OCI-LY1 (cell line): ENCODE results near the gene ADGRG2.

Experiments used
- H2AFZ ChIP-seq: fragments of 200-600 bp; sonication (generic), shearing (Covaris generic); 2 replicates; pipeline ENCODE4 v1.6.0; 2014; ENCODE audit warnings: antibody characterized with exemption, mild to moderate bottlenecking, low read length
- H3F3A ChIP-seq: fragments of 200-600 bp; sonication (generic), shearing (Covaris generic); 2 replicates; pipeline ENCODE4 v1.6.0; 2014; ENCODE audit warnings: mild to moderate bottlenecking, antibody characterized with exemption, low read length, moderate library complexity; ENCODE audit not compliant: insufficient read depth
- H3K27ac ChIP-seq: fragments of 200-600 bp; sonication (generic); 2 replicates; pipeline ENCODE4 v1.5.1; 2014; ENCODE audit warnings: low read length, mixed run types, mild to moderate bottlenecking, low read depth; ENCODE audit not compliant: poor library complexity, severe bottlenecking
- H3K27me3 ChIP-seq: fragments of 200-600 bp; sonication (generic); 2 replicates; pipeline ENCODE4 v1.6.0; 2014; ENCODE audit warnings: antibody characterized with exemption, mild to moderate bottlenecking, low read length, moderate library complexity; ENCODE audit not compliant: insufficient read depth
- H3K36me3 ChIP-seq: fragments of 200-600 bp; sonication (generic); 2 replicates; pipeline ENCODE4 v1.6.1; 2014; ENCODE audit warnings: mild to moderate bottlenecking, antibody characterized with exemption, low read length, moderate library complexity, mixed read lengths; ENCODE audit not compliant: insufficient read depth
- H3K4me1 ChIP-seq: fragments of 200-600 bp; sonication (generic); 2 replicates; pipeline ENCODE4 v1.5.1; 2014; ENCODE audit warnings: mild to moderate bottlenecking, low read length, moderate library complexity; ENCODE audit not compliant: insufficient read depth, severe bottlenecking
- H3K4me2 ChIP-seq: fragments of 200-600 bp; sonication (generic), shearing (Covaris generic); 2 replicates; pipeline ENCODE4 v1.6.1; 2014; ENCODE audit warnings: low read length
- H3K4me3 ChIP-seq: fragments of 200-600 bp; sonication (generic); 2 replicates; pipeline ENCODE4 v1.5.1; 2014; ENCODE audit warnings: low read length, low read depth, mild to moderate bottlenecking, mixed read lengths; ENCODE audit not compliant: poor library complexity, severe bottlenecking
- H3K79me2 ChIP-seq: fragments of 200-600 bp; shearing (Covaris generic); 2 replicates; pipeline ENCODE4 v1.6.1; 2016; ENCODE audit warnings: mixed run types, low read length, mixed read lengths; ENCODE audit not compliant: insufficient read depth
- H3K9ac ChIP-seq: fragments of 200-600 bp; sonication (generic), shearing (Covaris generic); 2 replicates; pipeline ENCODE4 v1.6.1; 2014; ENCODE audit warnings: mild to moderate bottlenecking, low read length, mixed read lengths
- H3K9me2 ChIP-seq: fragments of 200-600 bp; sonication (generic), shearing (Covaris generic); 2 replicates; pipeline ENCODE4 v1.6.1; 2014; ENCODE audit warnings: low read depth, mild to moderate bottlenecking, low read length, mixed read lengths
- H3K9me3 ChIP-seq: fragments of 200-600 bp; shearing (Covaris generic); 2 replicates; pipeline ENCODE4 v1.6.1; 2014; ENCODE audit warnings: low read length, mixed read lengths
- H4K20me1 ChIP-seq: fragments of 200-600 bp; sonication (generic), shearing (Covaris generic); 2 replicates; pipeline ENCODE4 v1.6.0; 2016; ENCODE audit warnings: mild to moderate bottlenecking, low read length; ENCODE audit not compliant: insufficient read depth
- EZH2 ChIP-seq: fragments of 200-600 bp; sonication (generic), shearing (Covaris generic); IDR thresholded peaks from 2 replicates; pipeline ENCODE4 v1.8.0; 2017; ENCODE audit warnings: borderline replicate concordance, mixed run types, mild to moderate bottlenecking, antibody characterized with exemption, low read length, moderate library complexity, mixed read lengths
- TF ChIP-seq, protein P1 (sequence below): fragments of 200-600 bp; sonication (generic), shearing (Covaris generic); IDR thresholded peaks from 2 replicates; pipeline ENCODE4 v1.5.1; 2017; ENCODE audit warnings: mild to moderate bottlenecking, antibody characterized with exemption, low read length, moderate library complexity, mixed read lengths

Gene ADGRG2

DNA sequence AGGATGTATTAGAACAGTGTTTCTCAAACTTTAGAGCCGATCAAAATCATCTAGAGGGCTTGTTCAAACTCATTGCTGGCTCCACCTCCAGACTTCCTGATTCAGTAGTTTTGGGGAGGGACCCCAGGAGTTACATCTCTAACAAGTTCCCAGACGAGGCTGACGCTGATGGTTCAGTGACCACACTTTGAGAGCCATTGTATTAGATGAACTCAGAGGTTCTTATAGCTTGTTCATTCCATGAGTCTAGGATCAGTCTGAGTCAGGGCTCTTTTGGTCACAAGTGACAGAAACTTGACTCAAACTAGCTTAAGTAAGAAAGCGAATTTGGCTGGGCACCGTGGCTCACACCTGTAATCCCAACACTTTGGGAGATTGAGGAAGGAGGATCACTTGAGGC is 11.5 kb upstream of the ADGRG2 start:
- H3K9me2 ChIP-seq = no peaks in the 10 kb centered on the region
- H3K4me1 ChIP-seq = no peaks in the 10 kb centered on the region
- H3K4me3 ChIP-seq = no peak overlapping the region
- no peaks in the 10 kb centered on the region for H3K9me3 ChIP-seq
- no peaks in the 10 kb centered on the region for H3F3A ChIP-seq
- H3K27me3 ChIP-seq = no peaks in the 10 kb centered on the region
- no peak overlapping the region for H3K4me2 ChIP-seq
- no peaks in the 10 kb centered on the region for H3K79me2 ChIP-seq
- H3K27ac ChIP-seq = no peak overlapping the region
- H4K20me1 ChIP-seq = no peaks in the 10 kb centered on the region
- no peak overlapping the region for H3K9ac ChIP-seq
- H2AFZ ChIP-seq = no peak overlapping the region
- H3K36me3 ChIP-seq = no peaks in the 10 kb centered on the region
- no peak for TF ChIP-seq EZH2
- TF ChIP-seq, protein P1, sequence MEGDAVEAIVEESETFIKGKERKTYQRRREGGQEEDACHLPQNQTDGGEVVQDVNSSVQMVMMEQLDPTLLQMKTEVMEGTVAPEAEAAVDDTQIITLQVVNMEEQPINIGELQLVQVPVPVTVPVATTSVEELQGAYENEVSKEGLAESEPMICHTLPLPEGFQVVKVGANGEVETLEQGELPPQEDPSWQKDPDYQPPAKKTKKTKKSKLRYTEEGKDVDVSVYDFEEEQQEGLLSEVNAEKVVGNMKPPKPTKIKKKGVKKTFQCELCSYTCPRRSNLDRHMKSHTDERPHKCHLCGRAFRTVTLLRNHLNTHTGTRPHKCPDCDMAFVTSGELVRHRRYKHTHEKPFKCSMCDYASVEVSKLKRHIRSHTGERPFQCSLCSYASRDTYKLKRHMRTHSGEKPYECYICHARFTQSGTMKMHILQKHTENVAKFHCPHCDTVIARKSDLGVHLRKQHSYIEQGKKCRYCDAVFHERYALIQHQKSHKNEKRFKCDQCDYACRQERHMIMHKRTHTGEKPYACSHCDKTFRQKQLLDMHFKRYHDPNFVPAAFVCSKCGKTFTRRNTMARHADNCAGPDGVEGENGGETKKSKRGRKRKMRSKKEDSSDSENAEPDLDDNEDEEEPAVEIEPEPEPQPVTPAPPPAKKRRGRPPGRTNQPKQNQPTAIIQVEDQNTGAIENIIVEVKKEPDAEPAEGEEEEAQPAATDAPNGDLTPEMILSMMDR = no peak

DNA sequence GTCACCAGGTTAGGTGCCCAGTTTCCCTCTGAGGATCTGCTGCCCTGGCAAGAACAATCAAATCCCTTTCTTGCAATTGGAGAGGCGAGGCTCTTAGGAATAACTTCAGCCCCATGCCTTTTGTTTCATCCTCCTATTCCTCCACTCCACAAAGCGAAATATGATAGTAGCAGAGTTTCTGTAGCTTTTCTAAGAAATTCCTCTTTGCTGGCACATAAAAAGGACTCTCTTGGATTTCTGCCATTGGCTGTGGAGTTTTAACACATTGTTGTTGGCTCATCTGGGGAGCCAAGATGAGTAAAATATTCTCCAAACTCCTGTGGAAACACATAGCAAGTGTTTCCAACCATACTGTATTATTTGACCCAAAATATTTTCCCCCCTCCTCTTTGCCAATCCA is 11.0 kb upstream of the ADGRG2 start:
- Histone ChIP-seq H3K27ac (no peak overlapping the region), H4K20me1 (no peaks in the 10 kb centered on the region), H3K27me3 (no peaks in the 10 kb centered on the region), H3K4me2 (no peak overlapping the region), H3K9me3 (no peaks in the 10 kb centered on the region), H2AFZ (no peak overlapping the region), H3F3A (no peaks in the 10 kb centered on the region), H3K79me2 (no peaks in the 10 kb centered on the region), H3K9me2 (no peaks in the 10 kb centered on the region), H3K4me1 (no peaks in the 10 kb centered on the region), H3K4me3 (no peak overlapping the region), H3K36me3 (no peaks in the 10 kb centered on the region), H3K9ac (no peak overlapping the region)
- TF ChIP-seq, protein P1 = no peak
- TF ChIP-seq EZH2 = no peak

DNA sequence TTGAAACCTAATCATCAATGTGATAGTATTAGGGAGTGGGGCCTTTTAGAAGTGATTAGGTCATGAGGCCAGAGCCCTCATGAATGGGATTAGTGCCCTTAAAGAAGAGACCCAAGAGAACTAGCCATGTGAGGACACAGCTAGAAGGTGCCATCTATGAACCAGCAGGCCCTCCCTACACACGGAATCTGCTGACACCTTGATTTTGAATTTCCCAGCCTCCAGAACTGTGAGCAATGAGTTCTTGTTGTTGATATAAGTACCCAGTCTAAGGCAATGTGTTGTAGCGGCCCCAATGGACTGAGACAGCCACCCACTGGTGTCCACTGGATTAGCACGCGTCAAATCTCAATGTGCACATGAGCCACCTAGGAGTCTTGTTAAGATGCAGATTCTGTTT is 8.4 kb upstream of the ADGRG2 start:
- H3K9me2 ChIP-seq = no peaks in the 10 kb centered on the region
- H3F3A ChIP-seq = no peaks in the 10 kb centered on the region
- H3K79me2 ChIP-seq = no peaks in the 10 kb centered on the region
- no peak overlapping the region for H2AFZ ChIP-seq
- no peaks in the 10 kb centered on the region for H3K36me3 ChIP-seq
- TF ChIP-seq, protein P1 = no peak
- H3K4me2 ChIP-seq = no peak overlapping the region
- H3K9me3 ChIP-seq = no peaks in the 10 kb centered on the region
- H3K27me3 ChIP-seq = no peaks in the 10 kb centered on the region
- H3K4me1 ChIP-seq = no peaks in the 10 kb centered on the region
- H4K20me1 ChIP-seq = no peaks in the 10 kb centered on the region
- H3K9ac ChIP-seq = no peak overlapping the region
- H3K4me3 ChIP-seq = no peak overlapping the region
- no peak overlapping the region for H3K27ac ChIP-seq
